Eye (tissue), 1 donor: ENCODE data around the gene GPRASP1.

Experiments used
- DNase-seq: peaks from one replicate; pipeline ENCODE4 v3.0.0-alpha.2; 2015

GPRASP1 gene

DNA sequence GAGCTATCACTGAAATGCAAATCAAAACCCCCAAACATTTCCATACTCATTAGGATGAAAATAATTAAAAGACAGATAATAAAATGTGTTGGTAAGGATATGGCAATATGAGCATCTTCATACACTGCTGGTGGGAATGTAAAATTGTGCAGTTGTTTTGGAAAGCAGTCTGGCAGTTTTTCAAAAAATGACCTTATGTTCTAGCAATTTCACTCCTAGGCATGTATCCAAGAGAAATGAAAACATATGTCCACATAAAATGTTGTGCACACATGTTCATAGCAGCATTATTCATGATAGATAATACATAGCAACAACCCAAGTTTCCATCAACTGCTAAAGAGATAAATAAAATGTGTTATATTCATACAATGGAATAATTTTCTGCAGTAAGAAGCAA is 46.2 kb downstream of the GPRASP1 start:
- peak; percentile 54 for DNase-seq
